Erythroblast (primary cell): ENCODE results near the gene KLHDC7B.

Source experiments
- DNase-seq, 2 experiments: peaks; one replicate each; lab custom pipeline; 2025; lab: John Stamatoyannopoulos, UW
- GATA1 ChIP-seq: IDR thresholded peaks from 2 replicates; pipeline ENCODE4 v1.6.1; 2011; ENCODE audit warnings: low read depth, mild to moderate bottlenecking, control low read depth, low read length, moderate library complexity
- POLR2A ChIP-seq: IDR thresholded peaks from 2 replicates; pipeline ENCODE4 v1.6.1; 2011; ENCODE audit warnings: mild to moderate bottlenecking, low read length

The KLHDC7B gene

DNA sequence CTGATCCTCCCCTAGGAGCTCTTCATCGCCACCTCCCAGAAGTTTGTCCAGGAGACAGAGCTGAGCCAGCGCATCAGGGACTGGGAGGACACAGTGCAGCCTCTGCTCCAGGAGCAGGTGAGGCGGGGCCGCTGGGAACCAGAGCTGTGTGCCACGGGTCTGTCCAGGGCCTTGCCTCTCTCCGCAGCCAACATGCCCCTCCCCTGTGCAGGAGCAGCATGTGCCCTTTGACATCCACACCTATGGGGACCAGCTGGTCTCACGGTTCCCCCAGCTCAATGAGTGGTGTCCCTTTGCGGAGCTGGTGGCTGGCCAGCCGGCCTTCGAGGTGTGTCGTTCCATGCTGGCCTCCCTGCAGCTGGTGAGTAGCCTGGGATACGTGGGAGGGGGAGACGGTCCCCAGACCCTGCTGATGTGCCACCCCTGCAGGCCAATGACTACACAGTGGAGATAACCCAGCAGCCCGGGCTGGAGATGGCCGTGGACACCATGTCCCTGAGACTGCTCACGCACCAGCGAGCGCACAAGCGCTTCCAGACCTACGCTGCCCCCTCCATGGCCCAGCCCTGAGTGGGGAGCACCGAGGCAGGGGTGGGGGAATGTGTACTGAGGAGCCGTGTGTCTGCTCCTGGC is 22.8 kb upstream of the KLHDC7B start:
- TF ChIP-seq GATA1 (no peak), POLR2A (no peak)
- no peak for DNase-seq

DNA sequence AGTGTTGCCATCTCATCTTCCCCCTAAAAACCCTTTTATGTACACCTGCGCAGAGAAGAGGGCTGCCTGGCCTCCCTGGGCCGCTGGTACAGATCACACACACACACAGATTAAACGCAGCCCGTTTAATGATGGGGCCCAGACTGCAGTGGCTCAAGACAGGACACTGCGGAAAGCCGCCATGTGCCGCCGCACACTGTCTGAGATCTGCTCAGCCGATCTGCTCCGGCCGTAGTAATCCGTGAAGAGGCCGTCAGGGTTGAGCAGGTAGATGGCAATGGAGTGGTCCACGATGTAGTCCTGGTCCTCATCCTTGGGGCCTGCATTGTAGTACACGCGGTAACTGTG is 22.3 kb upstream of the KLHDC7B start:
- no peak for DNase-seq
- no peak for TF ChIP-seq GATA1
- TF ChIP-seq POLR2A = no peak

GRCh38 chr22:50523806-50524675 is 21.7 kb upstream of the KLHDC7B start:
- DNase-seq = no peak
- no peak for TF ChIP-seq POLR2A
- no peak for TF ChIP-seq GATA1

DNA sequence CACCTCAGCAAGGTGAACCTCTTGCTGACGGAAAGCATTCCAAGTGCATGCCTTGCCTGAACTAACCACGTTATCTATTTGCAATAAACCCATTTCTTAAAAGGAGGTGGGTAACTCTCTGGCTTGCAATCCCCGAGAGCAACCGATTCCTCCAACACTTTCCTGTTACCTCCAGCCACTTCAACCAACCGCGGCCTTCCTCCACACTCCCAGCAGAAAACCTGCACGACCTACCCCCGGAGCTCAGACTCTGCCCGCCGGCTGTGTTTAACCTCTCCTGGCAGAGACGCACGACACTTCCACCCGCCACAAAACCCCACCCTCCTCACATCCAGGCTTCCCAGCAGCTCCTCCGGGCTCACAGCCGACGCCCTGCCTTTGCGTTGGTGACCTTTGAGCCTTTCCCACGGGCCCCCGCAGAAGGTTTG is 21.0 kb upstream of the KLHDC7B start:
- no peak for DNase-seq

GRCh38 chr22:50525104-50525857 is 20.4 kb upstream of the KLHDC7B start, which contains the start of gene SCO2:
Gene SCO2, minus strand, starts transcription at chr22:50525598. Its CDS starts 1,187 bp downstream, at chr22:50524411.
- DNase-seq = peak; percentile 98 to 99
- TF ChIP-seq POLR2A (peak; percentile 84), GATA1 (no peak)

More for the DNA sequence above, 21.0 kb upstream of the KLHDC7B start:
- no peak for TF ChIP-seq GATA1
- no peak for TF ChIP-seq POLR2A

GRCh38 chr22:50525858-50526107 is 19.9 kb upstream of the KLHDC7B start:
- DNase-seq = no peak
- TF ChIP-seq POLR2A (no peak), GATA1 (no peak)

GRCh38 chr22:50526108-50526833 is 19.4 kb upstream of the KLHDC7B start:
- peak; percentile 83 to 84 for DNase-seq

DNA sequence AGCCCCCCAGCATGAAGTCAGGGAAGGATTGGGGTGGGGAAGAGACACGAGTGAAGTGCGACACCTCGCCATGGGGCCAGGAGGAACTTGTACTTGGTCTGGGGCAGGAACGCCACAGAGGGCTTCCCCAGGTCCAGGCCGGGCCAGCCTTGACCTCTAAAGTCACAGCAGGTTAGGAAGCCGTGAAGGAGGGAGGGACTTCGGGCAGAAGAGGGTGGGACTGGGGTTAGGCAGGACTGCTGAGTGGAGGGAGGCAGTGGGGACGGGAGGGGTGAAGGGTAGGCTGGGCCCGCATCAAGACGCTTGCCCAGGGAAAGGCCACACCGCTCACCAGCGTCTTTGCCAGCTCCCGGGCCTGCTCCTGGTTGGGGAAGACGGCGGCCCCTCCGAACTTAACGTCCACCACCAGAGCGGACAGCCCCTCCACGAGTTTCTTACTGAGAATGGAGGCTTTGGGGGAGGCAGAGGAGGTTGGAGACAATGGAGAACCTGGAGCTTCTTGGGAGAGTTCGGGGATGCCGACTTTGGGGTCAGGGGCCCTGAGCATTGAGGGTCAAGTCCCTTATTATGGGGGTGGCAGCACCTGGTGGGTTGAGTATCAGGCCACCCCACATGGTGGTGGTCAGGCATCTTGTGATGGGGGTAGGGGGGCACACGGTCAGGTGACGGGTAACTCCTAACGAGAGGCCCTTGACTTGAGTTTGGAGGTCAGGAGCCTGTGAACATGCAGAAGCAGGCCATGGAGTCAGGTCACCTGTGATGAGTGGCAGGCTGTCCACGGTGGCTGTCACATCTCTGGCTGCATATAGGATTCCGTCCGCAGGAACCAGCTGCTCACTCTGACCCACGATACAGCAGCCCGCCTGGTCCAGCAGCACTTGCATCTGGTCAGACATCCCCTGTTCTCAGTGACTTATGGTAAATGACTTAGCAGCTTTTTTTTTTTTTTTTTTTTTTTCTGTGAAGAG is 18.6 kb upstream of the KLHDC7B start:
- no peak for TF ChIP-seq POLR2A
- TF ChIP-seq GATA1 = no peak
- peak; percentile 59 to 73 for DNase-seq

More at GRCh38 chr22:50526108-50526833, 19.4 kb upstream of the KLHDC7B start:
- TF ChIP-seq GATA1 (no peak), POLR2A (no peak)

DNA sequence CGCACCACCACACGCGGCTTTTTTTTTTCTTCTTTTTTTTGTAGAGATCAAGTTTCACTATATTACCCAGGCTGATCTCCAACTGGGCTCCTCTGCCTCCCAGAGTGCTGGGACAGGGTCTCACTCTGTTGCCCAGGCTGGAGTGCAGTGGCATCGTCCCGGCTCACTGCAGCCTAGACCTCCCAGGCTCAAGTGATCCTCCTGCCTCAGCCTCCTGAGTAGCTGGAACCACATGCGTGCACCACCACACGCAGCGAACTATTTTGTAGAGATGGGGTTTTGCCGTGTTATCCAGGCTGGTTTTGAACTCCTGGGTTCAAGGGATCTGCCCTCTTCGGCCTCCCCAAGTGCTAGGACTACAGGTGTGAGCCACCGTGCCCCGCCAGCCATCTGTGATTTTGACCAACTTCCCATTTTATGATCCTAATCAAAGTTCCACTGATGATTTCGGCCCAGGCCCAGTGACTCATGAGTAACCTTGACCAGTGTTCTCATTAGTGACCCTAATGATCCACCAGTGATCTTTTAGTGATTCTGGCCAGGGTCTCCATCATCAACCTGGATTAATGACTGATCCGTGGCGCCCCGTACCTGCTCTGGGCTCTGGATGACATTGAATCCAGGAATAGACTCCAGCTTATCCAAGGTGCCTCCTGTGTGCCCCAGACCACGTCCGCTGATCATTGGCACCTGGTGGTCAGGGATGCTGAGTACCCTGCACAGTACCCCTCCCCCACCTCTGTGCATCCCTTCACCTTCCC is 17.6 kb upstream of the KLHDC7B start:
- no peak for DNase-seq
- no peak for TF ChIP-seq GATA1
- no peak for TF ChIP-seq POLR2A

GRCh38 chr22:50528682-50529415 is 16.9 kb upstream of the KLHDC7B start:
- DNase-seq = no peak
- TF ChIP-seq POLR2A (no peak), GATA1 (no peak)

GRCh38 chr22:50529416-50529896 is 16.2 kb upstream of the KLHDC7B start:
- no peak for DNase-seq

More at GRCh38 chr22:50529416-50529896, 16.2 kb upstream of the KLHDC7B start:
- TF ChIP-seq GATA1 = no peak
